IPS DF 6.9 (cell line): Measurements from ENCODE around the gene ADAM15.

Experiments used
- DNase-seq: peaks from one replicate; pipeline ENCODE4 v3.0.0-alpha.2; 2013; ENCODE audit warnings: low read depth, low spot score
- H3K27ac ChIP-seq: one replicate; pipeline ENCODE4 v1.5.1; 2013; ENCODE audit warnings: low read length, control low read depth
- H3K27me3 ChIP-seq: 2 replicates; pipeline ENCODE4 v1.6.1; 2013; ENCODE audit warnings: mild to moderate bottlenecking, low read length; ENCODE audit not compliant: control insufficient read depth, insufficient read depth
- H3K36me3 ChIP-seq: 2 replicates; pipeline ENCODE4 v1.6.1; 2013; ENCODE audit warnings: low read length; ENCODE audit not compliant: control insufficient read depth, insufficient read depth
- H3K4me1 ChIP-seq: 2 replicates; pipeline ENCODE4 v1.6.1; 2013; ENCODE audit warnings: low read length; ENCODE audit not compliant: control insufficient read depth, insufficient read depth
- H3K4me3 ChIP-seq: 2 replicates; pipeline ENCODE4 v1.5.1; 2013; ENCODE audit warnings: mild to moderate bottlenecking, low read length
- H3K9me3 ChIP-seq: 2 replicates; pipeline ENCODE4 v1.6.1; 2013; ENCODE audit warnings: low read length, inconsistent platforms; ENCODE audit not compliant: control insufficient read depth, insufficient read depth
- WGBS: extraction: QIAGEN DNeasy Blood & Tissue Kit; methylation state at CpG from one replicate; pipeline ENCODE4 v1.1.7; 2013; ENCODE audit warnings: mixed read lengths, missing lambda C conversion rate; ENCODE audit not compliant: insufficient read length, insufficient coverage; 5-methylcytosine and 5-hydroxymethylcytosine counted together

ADAM15 gene

DNA sequence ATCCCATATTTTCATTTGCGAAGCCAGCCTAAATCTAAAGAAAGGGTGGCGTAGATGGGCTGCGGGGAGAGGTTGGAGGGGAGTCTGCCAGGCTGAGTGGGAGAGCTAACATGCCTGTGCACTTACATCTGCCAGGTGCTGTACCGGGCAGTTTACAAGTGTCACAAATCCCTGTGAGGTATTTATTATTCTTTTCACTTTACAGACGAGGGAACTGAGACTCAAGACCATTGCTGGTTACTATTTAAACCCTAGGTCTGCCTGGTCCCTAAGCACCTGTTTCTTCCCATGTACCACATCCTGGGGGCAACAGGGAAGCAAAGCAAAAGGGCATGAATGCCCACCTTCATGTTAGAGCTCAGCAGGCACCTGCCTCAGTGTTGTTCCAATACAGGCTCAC is 57.2 kb downstream of the ADAM15 start:
- WGBS: no CpG with 5 or more reads among the region's 5 CpGs
- Histone ChIP-seq H3K9me3 (no peaks in the 10 kb centered on the region), H3K27ac (no peak overlapping the region), H3K4me1 (peaks cover 2% of the 10 kb centered on the region; the same call in 1 of the 2 replicates), H3K27me3 (no peaks in the 10 kb centered on the region; the same call in 1 of the 2 replicates), H3K4me3 (no peak overlapping the region), H3K36me3 (no peaks in the 10 kb centered on the region)
- DNase-seq: no peak

- Histone ChIP-seq H3K9me3 (no peaks in the 10 kb centered on the region), H3K27ac (no peak overlapping the region), H3K4me3 (no peak overlapping the region), H3K4me1 (peaks cover 2% of the 10 kb centered on the region; the same call in 1 of the 2 replicates), H3K27me3 (no peaks in the 10 kb centered on the region; the same call in 1 of the 2 replicates), H3K36me3 (no peaks in the 10 kb centered on the region)
- DNase-seq: no peak
- no CpG with 5 or more reads among the region's 8 CpGs for WGBS
Measured at GRCh38 chr1:155110381-155110780, 59.3 kb downstream of the ADAM15 start.

DNA sequence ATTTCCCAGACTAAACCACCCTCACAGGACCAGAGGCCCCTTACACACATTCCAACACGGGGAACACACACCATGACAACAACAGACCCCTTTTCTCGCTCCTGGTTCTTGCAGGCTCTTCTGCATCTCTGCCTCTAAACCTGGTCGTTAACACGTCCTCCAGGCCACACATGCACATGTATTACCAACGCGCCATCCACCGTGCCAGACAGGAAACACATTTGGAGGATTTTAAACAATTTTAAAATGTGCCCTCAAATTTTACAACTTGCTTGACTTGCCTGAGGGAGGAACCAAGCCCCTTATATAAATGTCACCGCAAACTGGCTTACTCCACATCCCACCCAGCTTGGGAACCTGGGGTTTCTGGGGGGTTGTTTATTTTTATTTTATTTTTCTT is 59.7 kb downstream of the ADAM15 start:
- no peaks in the 10 kb centered on the region; the same call in 1 of the 2 replicates for H3K27me3 ChIP-seq
- 0 out of 2 replicates have a peak, but pooled peaks cover 2% of the 10 kb centered on the region for H3K4me1 ChIP-seq
- no peak for DNase-seq
- no peak overlapping the region for H3K27ac ChIP-seq
- H3K9me3 ChIP-seq: no peaks in the 10 kb centered on the region
- no CpG with 5 or more reads among the region's 8 CpGs for WGBS
- H3K4me3 ChIP-seq: no peak overlapping the region
- no peaks in the 10 kb centered on the region for H3K36me3 ChIP-seq
